ENCODE results near the gene MRPS24.

- TF ChIP-seq FOXM1 (IDR thresholded peaks at IDR 0.05; ENCODE audit: borderline replicate concordance): no peak
- TF ChIP-seq LEF1 (IDR thresholded peaks at IDR 0.05; ENCODE audit: borderline replicate concordance): no peak
- no peak for TF ChIP-seq SUZ12 (IDR thresholded peaks at IDR 0.05)
- no peak for TF ChIP-seq ELF4 (IDR thresholded peaks at IDR 0.05)
- TF ChIP-seq FOXK2 (IDR thresholded peaks at IDR 0.05): no peak
Measured at GRCh38 chr7:43870316-43870715, 999 bp upstream of the MRPS24 start.
